Measurements from ENCODE around the gene FAM221A. TPM values are rescaled to one million over a fixed set of nuclear protein-coding genes. Genes with fewer than 3 reads are reported as not detected.

FAM221A gene
- 21.3 TPM for total RNA-seq

GRCh38 chr7:23679898-23680413 lies at the start of gene FAM221A:
Gene FAM221A (plus strand): TSS chr7:23680199. CDS start chr7:23680219, 20 bp downstream.

GRCh38 chr7:23710000-23710399 lies 30.0 kb downstream of the FAM221A start, which contains the start of gene STK31:
Gene STK31 (plus strand): TSS chr7:23710219. CDS start chr7:23710286, 67 bp downstream.

Other genes with a start within 250 kb of the FAM221A start
- gene IGF2BP3, start 209.7 kb upstream of the FAM221A start, total RNA-seq = 37.9 TPM
- gene TRA2A, start 148.2 kb upstream of the FAM221A start, total RNA-seq = 112 TPM
- 34.6 TPM for gene CCDC126, start 82.8 kb upstream of the FAM221A start, total RNA-seq
- gene STK31, start 30.0 kb downstream of the FAM221A start, total RNA-seq = 0.55 TPM

Data from camera-type eye (tissue), 1 donor.